Measurements from ENCODE around the gene SNN.

Gene SNN

GRCh38 chr16:11721781-11722467 is 53.7 kb downstream of the SNN start:
- Histone ChIP-seq H2AFZ (no peak overlapping the region), H3K9me3 (ENCODE audit: control insufficient read depth, low read length) (no peaks in the 10 kb centered on the region), H3K27me3 (ENCODE audit: control insufficient read depth, insufficient read depth, low read length) (no peaks in the 10 kb centered on the region), H3K4me3 (ENCODE audit: low read depth, low read length) (no peak overlapping the region), H3K9ac (no peak overlapping the region), H3K36me3 (ENCODE audit: control insufficient read depth, insufficient read depth, low read length) (no peaks in the 10 kb centered on the region), H3K4me1 (no peaks in the 10 kb centered on the region), H3K27ac (no peak overlapping the region), H3K79me2 (peaks cover 4% of the 10 kb centered on the region), H3K4me2 (ENCODE audit: low read length) (no peak overlapping the region)
- TF ChIP-seq CTCF (IDR thresholded peaks at IDR 0.05): no peak

DNA sequence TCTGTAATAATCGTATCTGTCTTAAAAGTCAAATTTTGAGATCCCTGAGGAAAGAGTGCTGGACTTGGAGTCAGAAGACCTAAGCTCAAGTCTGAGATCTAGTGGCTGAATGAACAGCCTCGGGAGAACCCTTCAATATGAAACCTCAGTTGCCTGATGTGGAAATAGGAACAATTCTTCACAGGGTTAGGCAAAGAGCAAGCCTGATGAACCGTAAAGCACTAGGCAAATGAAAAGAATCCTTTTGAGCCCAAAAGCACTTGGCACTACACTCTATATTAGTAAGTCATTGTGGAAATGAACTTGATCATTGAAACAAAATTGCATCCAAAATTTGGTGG is 54.2 kb downstream of the SNN start:
- no peaks in the 10 kb centered on the region for H3K9me3 ChIP-seq (ENCODE audit: control insufficient read depth, low read length)
- no peaks in the 10 kb centered on the region for H3K4me1 ChIP-seq
- H3K27ac ChIP-seq: no peak overlapping the region
- H3K4me2 ChIP-seq (ENCODE audit: low read length): no peak overlapping the region
- H3K9ac ChIP-seq: no peak overlapping the region
- no peak overlapping the region for H2AFZ ChIP-seq
- no peaks in the 10 kb centered on the region for H3K36me3 ChIP-seq (ENCODE audit: control insufficient read depth, insufficient read depth, low read length)
- no peak overlapping the region for H3K4me3 ChIP-seq (ENCODE audit: low read depth, low read length)
- H3K27me3 ChIP-seq (ENCODE audit: control insufficient read depth, insufficient read depth, low read length): no peaks in the 10 kb centered on the region
- no peak for TF ChIP-seq CTCF (IDR thresholded peaks at IDR 0.05)
- peaks cover 4% of the 10 kb centered on the region for H3K79me2 ChIP-seq

DNA sequence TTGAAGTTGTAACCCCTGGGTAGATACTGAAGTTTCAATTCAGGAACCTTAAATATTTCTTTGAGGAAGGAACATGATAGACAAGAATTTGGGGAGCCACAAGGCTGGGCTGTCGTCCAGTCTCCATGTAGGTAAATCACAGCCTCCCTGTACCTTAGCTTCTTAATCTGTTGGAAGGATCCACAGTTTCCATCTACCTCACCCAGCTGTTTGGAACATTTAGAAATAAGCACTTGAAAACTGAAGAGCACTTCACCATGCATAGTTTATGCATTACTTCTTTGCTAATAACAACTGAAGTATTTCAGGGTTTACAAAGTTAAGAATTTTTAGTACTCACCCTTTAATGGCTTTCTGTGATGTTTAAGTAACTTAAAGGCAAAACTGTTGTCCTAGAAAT is 57.2 kb downstream of the SNN start:
- no peak for TF ChIP-seq CTCF (IDR thresholded peaks at IDR 0.05)
- Histone ChIP-seq H3K27ac (no peak overlapping the region), H3K4me1 (no peaks in the 10 kb centered on the region), H3K79me2 (peaks cover 23% of the 10 kb centered on the region), H3K9me3 (ENCODE audit: control insufficient read depth, low read length) (no peaks in the 10 kb centered on the region), H3K4me2 (ENCODE audit: low read length) (no peak overlapping the region), H3K27me3 (ENCODE audit: control insufficient read depth, insufficient read depth, low read length) (no peaks in the 10 kb centered on the region), H3K4me3 (ENCODE audit: low read depth, low read length) (no peak overlapping the region), H2AFZ (no peak overlapping the region), H3K9ac (no peak overlapping the region), H3K36me3 (ENCODE audit: control insufficient read depth, insufficient read depth, low read length) (no peaks in the 10 kb centered on the region)

GRCh38 chr16:11726008-11726407 is 57.8 kb downstream of the SNN start:
- Histone ChIP-seq H3K27me3 (ENCODE audit: control insufficient read depth, insufficient read depth, low read length) (no peaks in the 10 kb centered on the region), H3K79me2 (peaks cover 23% of the 10 kb centered on the region), H3K4me1 (no peaks in the 10 kb centered on the region), H3K9ac (no peak overlapping the region), H3K36me3 (ENCODE audit: control insufficient read depth, insufficient read depth, low read length) (no peaks in the 10 kb centered on the region), H3K9me3 (ENCODE audit: control insufficient read depth, low read length) (no peaks in the 10 kb centered on the region), H3K4me3 (ENCODE audit: low read depth, low read length) (no peak overlapping the region), H3K27ac (no peak overlapping the region), H2AFZ (no peak overlapping the region), H3K4me2 (ENCODE audit: low read length) (no peak overlapping the region)
- TF ChIP-seq CTCF (IDR thresholded peaks at IDR 0.05): no peak
